OCI-LY7 (cell line): ENCODE measurements around the gene THEMIS.

ENCODE experiments used
- EZH2phosphoT487 ChIP-seq: fragments of 200-600 bp; sonication (generic); IDR thresholded peaks from 2 replicates; pipeline ENCODE4 v1.6.1; 2018; ENCODE audit warnings: low read depth, borderline replicate concordance, mild to moderate bottlenecking, mixed run types, antibody characterized with exemption, low read length, moderate library complexity, mixed read lengths
- TF ChIP-seq, protein P1 (sequence below): fragments of 200-600 bp; sonication (generic); conservative IDR thresholded peaks from 2 replicates; pipeline ENCODE4 v1.5.1; 2014; ENCODE audit warnings: mild to moderate bottlenecking, antibody characterized with exemption, low read length, moderate library complexity, mixed read lengths

DNA sequence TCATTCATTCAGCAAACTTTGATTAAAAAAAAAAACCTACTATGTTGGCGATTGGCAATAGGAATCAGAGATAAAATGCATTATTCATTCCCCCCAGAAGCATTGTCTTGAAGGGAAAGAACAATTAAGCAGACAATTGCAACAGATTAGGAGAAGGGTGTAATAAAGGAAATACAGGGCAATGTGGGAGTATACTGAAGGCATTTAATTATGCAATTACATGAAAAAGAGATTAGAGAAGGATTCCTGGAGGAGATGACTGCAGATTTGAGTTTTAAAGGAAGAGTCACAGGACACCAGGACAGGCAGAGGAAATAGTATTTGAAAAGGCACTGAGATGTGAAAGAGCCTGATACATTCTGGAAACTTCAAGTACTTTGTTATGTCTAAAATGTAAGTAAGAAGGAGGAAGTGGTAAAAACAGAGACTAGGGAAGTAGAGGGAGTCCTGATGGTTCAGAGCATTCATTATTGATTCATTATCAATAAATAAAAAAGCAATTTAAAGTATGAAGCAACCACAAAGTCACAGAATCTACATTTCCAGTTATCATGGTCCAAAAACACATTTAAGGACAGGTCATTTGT lies 43.7 kb downstream of the THEMIS start:
- TF ChIP-seq, protein P1, sequence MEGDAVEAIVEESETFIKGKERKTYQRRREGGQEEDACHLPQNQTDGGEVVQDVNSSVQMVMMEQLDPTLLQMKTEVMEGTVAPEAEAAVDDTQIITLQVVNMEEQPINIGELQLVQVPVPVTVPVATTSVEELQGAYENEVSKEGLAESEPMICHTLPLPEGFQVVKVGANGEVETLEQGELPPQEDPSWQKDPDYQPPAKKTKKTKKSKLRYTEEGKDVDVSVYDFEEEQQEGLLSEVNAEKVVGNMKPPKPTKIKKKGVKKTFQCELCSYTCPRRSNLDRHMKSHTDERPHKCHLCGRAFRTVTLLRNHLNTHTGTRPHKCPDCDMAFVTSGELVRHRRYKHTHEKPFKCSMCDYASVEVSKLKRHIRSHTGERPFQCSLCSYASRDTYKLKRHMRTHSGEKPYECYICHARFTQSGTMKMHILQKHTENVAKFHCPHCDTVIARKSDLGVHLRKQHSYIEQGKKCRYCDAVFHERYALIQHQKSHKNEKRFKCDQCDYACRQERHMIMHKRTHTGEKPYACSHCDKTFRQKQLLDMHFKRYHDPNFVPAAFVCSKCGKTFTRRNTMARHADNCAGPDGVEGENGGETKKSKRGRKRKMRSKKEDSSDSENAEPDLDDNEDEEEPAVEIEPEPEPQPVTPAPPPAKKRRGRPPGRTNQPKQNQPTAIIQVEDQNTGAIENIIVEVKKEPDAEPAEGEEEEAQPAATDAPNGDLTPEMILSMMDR: no peak
- TF ChIP-seq EZH2phosphoT487: no peak
